Mesodermal cell (in vitro differentiated cells): ENCODE data around the gene ZFHX3.

Experiments
- H3K27ac ChIP-seq: 2 replicates; pipeline ENCODE4 v1.7.0; 2013; ENCODE audit warnings: mild to moderate bottlenecking, low read depth, low read length, moderate library complexity; ENCODE audit not compliant: severe bottlenecking
- H3K36me3 ChIP-seq: 2 replicates; pipeline ENCODE4 v1.7.1; 2013; ENCODE audit warnings: mild to moderate bottlenecking, low read length, moderate library complexity; ENCODE audit not compliant: control insufficient read depth, insufficient read depth
- H3K4me1 ChIP-seq: one replicate; pipeline ENCODE4 v1.7.1; 2013; ENCODE audit warnings: mild to moderate bottlenecking, low read length; ENCODE audit not compliant: insufficient read depth, control insufficient read depth, poor library complexity, severe bottlenecking
- H3K4me3 ChIP-seq: 2 replicates; pipeline ENCODE4 v1.7.0; 2013; ENCODE audit warnings: low read length, control low read depth, mild to moderate bottlenecking; ENCODE audit not compliant: insufficient read depth, poor library complexity, severe bottlenecking; ENCODE audit errors: extremely low read depth
- H3K9me3 ChIP-seq: 2 replicates; pipeline ENCODE4 v1.7.1; 2013; ENCODE audit warnings: mild to moderate bottlenecking, low read length, moderate library complexity; ENCODE audit not compliant: control insufficient read depth
- whole genome bisulfite sequencing, 2 experiments: methylation state at CpG; one replicate each; pipeline ENCODE4 v1.1.5; 2013; ENCODE audit warnings: missing lambda C conversion rate in 2 of 2; ENCODE audit not compliant: insufficient coverage in 2 of 2; 5-methylcytosine and 5-hydroxymethylcytosine counted together

ZFHX3 gene

GRCh38 chr16:72923757-72924156, 124.2 kb downstream of the ZFHX3 start:
- Histone ChIP-seq H3K9me3 (no peaks in the 10 kb centered on the region), H3K36me3 (no peaks in the 10 kb centered on the region), H3K27ac (no peak overlapping the region), H3K4me1 (peaks cover 10% of the 10 kb centered on the region), H3K4me3 (no peak overlapping the region)
- 88 to 93% methylated on average over 5 to 10 of the region's 11 CpGs for WGBS, 2 experiments

GRCh38 chr16:72922714-72923113, 125.2 kb downstream of the ZFHX3 start:
- no peaks in the 10 kb centered on the region for H3K9me3 ChIP-seq
- peaks cover 10% of the 10 kb centered on the region for H3K4me1 ChIP-seq
- H3K27ac ChIP-seq = no peak overlapping the region
- H3K4me3 ChIP-seq = no peak overlapping the region
- H3K36me3 ChIP-seq = no peaks in the 10 kb centered on the region
- 75% methylated on average over 1 of the region's 3 CpGs; no CpG with 5 or more reads in 1 of the 2 experiments for WGBS, 2 experiments

GRCh38 chr16:72921620-72922019, 126.3 kb downstream of the ZFHX3 start:
- Histone ChIP-seq H3K27ac (no peak overlapping the region), H3K9me3 (no peaks in the 10 kb centered on the region), H3K4me3 (no peak overlapping the region), H3K4me1 (peaks cover 10% of the 10 kb centered on the region), H3K36me3 (no peaks in the 10 kb centered on the region)
- 74 to 84% methylated on average over 15 of the region's 15 CpGs for WGBS, 2 experiments

GRCh38 chr16:72921106-72921505, 126.8 kb downstream of the ZFHX3 start:
- Histone ChIP-seq H3K9me3 (no peaks in the 10 kb centered on the region), H3K27ac (no peak overlapping the region), H3K36me3 (no peaks in the 10 kb centered on the region), H3K4me1 (peaks cover 10% of the 10 kb centered on the region), H3K4me3 (no peak overlapping the region)
- 93% methylated on average over 12 of the region's 13 CpGs for WGBS, 2 experiments

- Histone ChIP-seq H3K36me3 (no peaks in the 10 kb centered on the region), H3K4me3 (no peak overlapping the region)
- 100% methylated on average over 3 of the region's 7 CpGs; no CpG with 5 or more reads in 1 of the 2 experiments for WGBS, 2 experiments
These were observed 130.9 kb downstream of the ZFHX3 start for GRCh38 chr16:72917051-72917450.

GRCh38 chr16:72915331-72915730, 132.6 kb downstream of the ZFHX3 start:
- H3K4me1 ChIP-seq = no peaks in the 10 kb centered on the region
- no peaks in the 10 kb centered on the region for H3K36me3 ChIP-seq
- 83 to 89% methylated on average over 5 to 7 of the region's 10 CpGs for WGBS, 2 experiments
- no peak overlapping the region for H3K27ac ChIP-seq
- no peaks in the 10 kb centered on the region for H3K9me3 ChIP-seq
- H3K4me3 ChIP-seq = no peak overlapping the region

More at GRCh38 chr16:72917051-72917450, 130.9 kb downstream of the ZFHX3 start:
- Histone ChIP-seq H3K9me3 (no peaks in the 10 kb centered on the region), H3K27ac (no peak overlapping the region), H3K4me1 (peaks cover 6% of the 10 kb centered on the region)

GRCh38 chr16:72913551-72913950, 134.4 kb downstream of the ZFHX3 start:
- 80 to 100% methylated on average over 1 to 2 of the region's 3 CpGs for WGBS, 2 experiments

GRCh38 chr16:72911971-72912370, 136.0 kb downstream of the ZFHX3 start:
- 86 to 94% methylated on average over 3 of the region's 9 CpGs for WGBS, 2 experiments

More at GRCh38 chr16:72913551-72913950, 134.4 kb downstream of the ZFHX3 start:
- H3K27ac ChIP-seq = no peak overlapping the region
- no peaks in the 10 kb centered on the region for H3K9me3 ChIP-seq
- H3K36me3 ChIP-seq = no peaks in the 10 kb centered on the region
- H3K4me3 ChIP-seq = no peak overlapping the region
- H3K4me1 ChIP-seq = no peaks in the 10 kb centered on the region

GRCh38 chr16:72910875-72911274, 137.1 kb downstream of the ZFHX3 start:
- 84 to 88% methylated on average over 4 of the region's 5 CpGs for WGBS, 2 experiments
- H3K36me3 ChIP-seq = no peaks in the 10 kb centered on the region
- no peaks in the 10 kb centered on the region for H3K9me3 ChIP-seq
- peaks cover 1% of the 10 kb centered on the region for H3K4me1 ChIP-seq
- no peak overlapping the region for H3K4me3 ChIP-seq
- H3K27ac ChIP-seq = no peak overlapping the region

More at GRCh38 chr16:72911971-72912370, 136.0 kb downstream of the ZFHX3 start:
- Histone ChIP-seq H3K4me3 (no peak overlapping the region), H3K4me1 (no peaks in the 10 kb centered on the region), H3K9me3 (no peaks in the 10 kb centered on the region), H3K36me3 (no peaks in the 10 kb centered on the region), H3K27ac (no peak overlapping the region)

- no peak overlapping the region for H3K27ac ChIP-seq
- H3K9me3 ChIP-seq = no peaks in the 10 kb centered on the region
- H3K4me3 ChIP-seq = no peak overlapping the region
- peaks cover 6% of the 10 kb centered on the region for H3K4me1 ChIP-seq
- H3K36me3 ChIP-seq = no peaks in the 10 kb centered on the region
- 92% methylated on average over 2 to 3 of the region's 4 CpGs for WGBS, 2 experiments
These were observed 137.5 kb downstream of the ZFHX3 start for GRCh38 chr16:72910381-72910780.

GRCh38 chr16:72909196-72909595, 138.7 kb downstream of the ZFHX3 start:
- Histone ChIP-seq H3K4me1 (peaks cover 6% of the 10 kb centered on the region), H3K4me3 (no peak overlapping the region)
- WGBS, 2 experiments = 94 to 100% methylated on average over 3 to 4 of the region's 6 CpGs

More at GRCh38 chr16:72909196-72909595, 138.7 kb downstream of the ZFHX3 start:
- Histone ChIP-seq H3K9me3 (no peaks in the 10 kb centered on the region), H3K27ac (no peak overlapping the region), H3K36me3 (no peaks in the 10 kb centered on the region)
